ENCODE data around the gene OPTN. TPM values are rescaled to one million over a fixed set of nuclear protein-coding genes. Genes with fewer than 3 reads are reported as not detected.

The OPTN gene
- total RNA-seq, 2 experiments from 2014 or later, result 32.0 to 33.0 TPM

DNA sequence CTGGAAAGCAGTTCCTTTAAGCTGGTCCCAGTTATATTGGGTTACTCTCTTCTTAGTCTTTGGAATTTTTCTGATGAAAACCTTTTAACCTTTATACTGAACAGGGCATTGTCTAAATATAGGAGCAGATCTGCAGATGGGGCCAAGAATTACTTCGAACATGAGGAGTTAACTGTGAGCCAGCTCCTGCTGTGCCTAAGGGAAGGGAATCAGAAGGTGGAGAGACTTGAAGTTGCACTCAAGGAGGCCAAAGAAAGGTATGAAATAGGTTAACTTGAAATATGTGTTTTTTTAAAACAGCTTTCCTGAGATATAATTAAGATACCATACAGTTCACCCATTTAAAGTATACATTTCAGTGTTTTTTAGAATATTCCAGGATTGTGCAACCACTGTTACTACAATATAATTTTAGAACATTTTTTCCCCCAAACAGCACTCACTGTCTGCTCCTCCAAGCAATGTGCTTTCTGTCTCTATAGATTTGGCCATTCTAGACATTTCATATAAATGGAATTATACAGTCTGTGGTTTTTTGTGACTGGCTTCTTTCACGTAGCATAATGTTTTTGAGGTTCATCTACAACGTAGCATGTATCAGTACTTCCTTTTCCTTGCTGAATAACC, 18.9 kb downstream of the OPTN start:
- H3K36me3 Mint-ChIP-seq (ENCODE audit: low read depth), result peaks cover 42% of the 10 kb centered on the region
- no peaks in the 10 kb centered on the region for H3K9me3 Mint-ChIP-seq
- no peaks in the 10 kb centered on the region for H3K27me3 Mint-ChIP-seq
- peak overlapping the region; percentile 52 for H3K27ac Mint-ChIP-seq
- no peak for ATAC-seq
- TF ChIP-seq CTCF (IDR thresholded peaks at IDR 0.05), result no peak
- ChIA-PET CTCF (interaction anchor here (1.1 to 2.2 kb wide), 2 partner anchors 19 to 183 kb away, joined by 3 to 7 read pairs; partner anchors contain the start of gene OPTN), POLR2A (no interaction called here)
- peaks cover 11% of the 10 kb centered on the region for H3K4me1 Mint-ChIP-seq (ENCODE audit: low read depth)
- no peak for DNase-seq
- H3K4me3 Mint-ChIP-seq, result no peak overlapping the region
- intact Hi-C loops (cut with micrococcal nuclease), result no loop called here

DNA sequence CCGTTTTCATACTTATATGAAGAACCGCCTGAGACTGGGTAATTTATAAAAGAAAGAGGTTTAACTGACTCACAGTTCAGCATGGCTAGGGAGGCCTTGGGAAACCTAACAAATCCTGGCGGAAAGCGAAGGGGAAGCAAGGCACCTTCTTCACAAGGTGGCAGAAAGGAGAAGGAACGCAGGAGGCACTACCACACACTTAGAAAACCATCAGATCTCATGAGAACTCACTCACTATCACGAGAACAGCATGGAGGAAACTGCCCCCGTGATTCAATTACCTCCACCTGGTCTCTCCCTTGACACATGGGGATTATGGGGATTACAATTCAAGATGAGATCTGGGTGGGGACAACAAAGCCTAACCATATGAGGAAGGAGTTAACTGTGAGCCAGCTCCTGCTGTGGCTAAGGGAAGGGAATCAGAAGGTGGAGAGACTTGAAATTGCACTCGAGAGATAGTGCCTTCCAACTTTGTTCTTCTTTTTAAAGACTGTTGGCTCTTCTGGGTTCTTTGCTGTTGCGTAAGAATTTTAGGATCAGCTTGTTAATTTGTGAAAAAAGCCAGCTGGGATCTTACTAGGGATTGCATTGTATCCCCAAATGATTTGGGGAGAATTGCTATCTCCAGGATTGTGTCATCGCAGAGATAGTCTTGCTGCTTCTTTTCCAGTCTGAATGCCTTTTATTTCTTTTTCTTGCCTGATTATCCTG, 21.0 kb downstream of the OPTN start:
- no peaks in the 10 kb centered on the region for H3K9me3 Mint-ChIP-seq

DNA sequence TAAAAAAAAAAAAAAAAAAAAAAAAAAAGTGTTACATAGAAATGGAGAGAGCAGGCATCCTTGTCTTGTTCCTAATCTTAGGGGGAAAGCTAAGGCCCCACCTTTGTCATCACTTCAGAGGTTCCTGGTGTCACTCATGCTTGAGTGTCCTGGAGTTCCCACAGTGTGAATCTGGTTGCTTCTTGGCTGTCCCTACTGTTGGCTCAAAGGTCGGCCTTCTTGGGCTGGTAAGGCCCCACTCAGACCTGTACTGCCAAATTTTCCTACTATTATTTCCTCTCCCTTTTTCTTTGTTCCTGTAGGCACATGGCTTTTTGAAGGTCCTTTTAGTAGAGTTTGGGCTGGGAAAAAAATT, 21.5 kb downstream of the OPTN start:
- no peaks in the 10 kb centered on the region for H3K27me3 Mint-ChIP-seq
- no peak overlapping the region for H3K27ac Mint-ChIP-seq
- TF ChIP-seq CTCF (IDR thresholded peaks at IDR 0.05), result no peak
- no peaks in the 10 kb centered on the region for H3K9me3 Mint-ChIP-seq
- CTCF ChIA-PET, result no interaction called here
- intact Hi-C loops (cut with micrococcal nuclease), result no loop called here
- DNase-seq (no peak), ATAC-seq (no peak)
- H3K36me3 Mint-ChIP-seq (ENCODE audit: low read depth), result peaks cover 40% of the 10 kb centered on the region
- POLR2A ChIA-PET, result no interaction called here
- peaks cover 5% of the 10 kb centered on the region for H3K4me1 Mint-ChIP-seq (ENCODE audit: low read depth)
- H3K4me3 Mint-ChIP-seq, result no peak overlapping the region

More for the DNA sequence above, 21.0 kb downstream of the OPTN start:
- intact Hi-C loops (cut with micrococcal nuclease), result no loop called here
- Mint-ChIP-seq H3K4me3 (no peak overlapping the region), H3K4me1 (ENCODE audit: low read depth) (peaks cover 8% of the 10 kb centered on the region), H3K36me3 (ENCODE audit: low read depth) (peaks cover 40% of the 10 kb centered on the region), H3K27ac (no peak overlapping the region), H3K27me3 (no peaks in the 10 kb centered on the region)
- POLR2A ChIA-PET, result no interaction called here
- no peak for ATAC-seq
- CTCF ChIA-PET, result no interaction called here
- no peak for TF ChIP-seq CTCF (IDR thresholded peaks at IDR 0.05)
- DNase-seq, result no peak

DNA sequence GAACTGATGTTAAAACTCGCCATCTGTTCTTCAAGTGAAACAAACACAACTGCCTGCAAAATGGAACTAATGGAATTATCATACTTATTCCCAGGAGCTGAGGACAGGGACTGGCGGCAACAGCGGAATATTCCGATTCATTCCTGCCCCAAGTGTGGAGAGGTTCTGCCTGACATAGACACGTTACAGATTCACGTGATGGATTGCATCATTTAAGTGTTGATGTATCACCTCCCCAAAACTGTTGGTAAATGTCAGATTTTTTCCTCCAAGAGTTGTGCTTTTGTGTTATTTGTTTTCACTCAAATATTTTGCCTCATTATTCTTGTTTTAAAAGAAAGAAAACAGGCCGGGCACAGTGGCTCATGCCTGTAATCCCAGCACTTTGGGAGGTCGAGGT, 36.7 kb downstream of the OPTN start:
- DNase-seq, result no peak
- Mint-ChIP-seq H3K27me3 (no peaks in the 10 kb centered on the region), H3K4me1 (ENCODE audit: low read depth) (no peaks in the 10 kb centered on the region), H3K27ac (no peak overlapping the region), H3K4me3 (no peak overlapping the region), H3K9me3 (no peaks in the 10 kb centered on the region), H3K36me3 (ENCODE audit: low read depth) (peaks cover 45% of the 10 kb centered on the region)
- no peak for ATAC-seq
- intact Hi-C loops (cut with micrococcal nuclease), result no loop called here
- TF ChIP-seq CTCF (IDR thresholded peaks at IDR 0.05), result no peak
- ChIA-PET CTCF (no interaction called here), POLR2A (no interaction called here)

DNA sequence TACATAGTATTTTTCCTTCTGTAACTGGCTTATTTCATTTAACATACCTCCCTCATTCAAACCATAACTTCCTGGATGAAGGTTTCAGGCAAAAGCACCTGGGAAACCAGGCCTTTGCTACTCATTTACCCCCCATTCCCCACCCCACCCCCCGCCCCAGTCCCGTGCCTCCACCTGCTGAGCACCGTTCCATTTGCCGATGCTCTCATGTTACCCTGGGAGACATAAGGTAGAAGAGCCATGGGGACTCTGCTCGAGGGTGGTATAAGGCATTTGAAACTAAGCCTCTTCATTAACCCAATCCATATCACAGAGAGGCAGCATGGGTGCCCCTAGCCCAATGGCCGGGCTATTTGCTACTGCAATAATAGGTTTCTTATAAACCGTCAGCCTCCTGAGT, 39.2 kb downstream of the OPTN start:
- DNase-seq (no peak), ATAC-seq (no peak)
- CTCF ChIA-PET, result interaction anchor here (1.3 kb wide), 1 partner anchor 40 kb away, joined by 3 read pairs; the partner anchor contains the start of gene OPTN
- H3K4me1 Mint-ChIP-seq (ENCODE audit: low read depth), result no peaks in the 10 kb centered on the region
- intact Hi-C loops (cut with micrococcal nuclease), result no loop called here
- H3K36me3 Mint-ChIP-seq (ENCODE audit: low read depth), result peaks cover 43% of the 10 kb centered on the region
- H3K9me3 Mint-ChIP-seq, result peaks cover 3% of the 10 kb centered on the region
- no peaks in the 10 kb centered on the region for H3K27me3 Mint-ChIP-seq
- no peak for TF ChIP-seq CTCF (IDR thresholded peaks at IDR 0.05)
- POLR2A ChIA-PET, result no interaction called here
- no peak overlapping the region for H3K27ac Mint-ChIP-seq
- H3K4me3 Mint-ChIP-seq, result no peak overlapping the region
